Lower lobe of right lung (tissue), 2 donors: ENCODE measurements around the gene VCL. TPM values are rescaled to one million over a fixed set of nuclear protein-coding genes. Genes with fewer than 3 reads are reported as not detected.

Experiments
- ATAC-seq, 2 donors: fragments of 200-7000 bp; cut with Tn5 transposase; one replicate each; pipeline ENCODE4 v1.9.1; 2020 to 2022; ENCODE audit warnings: mild to moderate bottlenecking in 2 of 2, moderate library complexity in 2 of 2
- DNase-seq: peaks from one replicate; pipeline ENCODE4 v3.0.0-alpha.2; 2020
- H3K27ac ChIP-seq: fragments of 200-600 bp; one replicate; pipeline ENCODE4 v1.8.0; 2022
- H3K27me3 ChIP-seq: fragments of 200-600 bp; one replicate; pipeline ENCODE4 v1.8.0; 2022; ENCODE audit warnings: low read depth
- H3K36me3 ChIP-seq: fragments of 200-600 bp; one replicate; pipeline ENCODE4 v1.8.0; 2022; ENCODE audit warnings: mild to moderate bottlenecking
- H3K4me1 ChIP-seq: fragments of 200-600 bp; one replicate; pipeline ENCODE4 v1.8.0; 2022
- H3K4me3 ChIP-seq: fragments of 200-600 bp; one replicate; pipeline ENCODE4 v1.8.0; 2022; ENCODE audit warnings: mild to moderate bottlenecking
- H3K9me3 ChIP-seq: fragments of 200-600 bp; one replicate; pipeline ENCODE4 v1.8.0; 2022
- intact Hi-C: fragments of 100-400 bp; cut with DNase I; formaldehyde crosslinking; loops from one replicate; pipeline ENCODE4 v1.11.0; 2022
- total RNA-seq: library from RNA; stranded (reverse); fragmentation: NEBNext Ultra II Directional; extraction: Animal tissue kit (Norgen Biotek cat#: 25700); gene quantifications from one replicate; pipeline ENCODE4 v1.2.1, GENCODE V29; 2021
- TF ChIP-seq, protein P1 (sequence below): fragments of 200-600 bp; IDR thresholded peaks from one replicate; pipeline ENCODE4 v1.8.0; 2022; ENCODE audit warnings: antibody characterized with exemption, mild to moderate bottlenecking
- donor health status: DM: no; HTN: yes; CAD: no; lungs with severe emphysema.

Gene VCL
- total RNA-seq, 1 donor from 2014 or later = 106 TPM

DNA sequence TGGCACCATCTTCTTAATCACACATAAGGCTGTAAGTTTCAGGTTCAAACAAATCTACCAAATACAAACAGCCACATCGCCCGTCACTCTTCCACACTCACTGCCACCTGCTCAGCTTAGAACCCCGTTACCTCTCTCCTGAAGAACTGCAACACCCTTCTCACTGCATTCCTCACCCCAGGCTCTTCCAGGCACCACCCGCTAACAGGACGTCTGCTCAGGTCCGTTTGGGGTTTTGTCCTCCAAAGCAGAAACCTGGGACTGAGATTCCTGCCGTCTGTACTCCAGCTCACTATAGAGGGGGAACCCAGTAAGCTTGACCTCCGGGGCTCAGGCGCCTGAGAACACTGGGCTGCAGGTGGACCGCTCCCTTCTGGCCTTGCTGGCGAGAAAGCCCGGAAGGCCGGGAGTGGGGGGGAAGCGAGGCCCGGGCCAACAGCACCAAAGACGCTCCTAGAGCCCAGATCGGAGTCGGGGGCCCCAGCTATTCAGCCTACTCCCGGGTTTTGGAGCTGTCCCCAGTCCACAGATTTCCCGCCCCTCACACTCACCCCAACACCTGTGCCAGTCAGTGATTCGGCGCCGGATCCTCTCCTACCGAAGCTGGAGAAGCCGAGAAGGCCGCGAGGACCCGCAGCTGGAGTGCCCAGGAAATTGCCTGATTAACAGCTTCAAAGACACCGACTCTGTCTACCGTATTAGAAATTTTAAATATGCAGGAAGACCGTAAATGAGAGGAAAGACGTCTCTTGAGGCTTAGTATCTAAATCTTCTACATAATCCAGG is 152.5 kb downstream of the VCL start, which contains the start of gene AP3M1:
Gene AP3M1, minus strand, starts transcription at position 625 of the 786 bp plus-strand sequence. CDS start 12,449 bp downstream, outside the sequence.
- peaks cover 14% of the 10 kb centered on the region for H3K36me3 ChIP-seq
- TF ChIP-seq, protein P1, sequence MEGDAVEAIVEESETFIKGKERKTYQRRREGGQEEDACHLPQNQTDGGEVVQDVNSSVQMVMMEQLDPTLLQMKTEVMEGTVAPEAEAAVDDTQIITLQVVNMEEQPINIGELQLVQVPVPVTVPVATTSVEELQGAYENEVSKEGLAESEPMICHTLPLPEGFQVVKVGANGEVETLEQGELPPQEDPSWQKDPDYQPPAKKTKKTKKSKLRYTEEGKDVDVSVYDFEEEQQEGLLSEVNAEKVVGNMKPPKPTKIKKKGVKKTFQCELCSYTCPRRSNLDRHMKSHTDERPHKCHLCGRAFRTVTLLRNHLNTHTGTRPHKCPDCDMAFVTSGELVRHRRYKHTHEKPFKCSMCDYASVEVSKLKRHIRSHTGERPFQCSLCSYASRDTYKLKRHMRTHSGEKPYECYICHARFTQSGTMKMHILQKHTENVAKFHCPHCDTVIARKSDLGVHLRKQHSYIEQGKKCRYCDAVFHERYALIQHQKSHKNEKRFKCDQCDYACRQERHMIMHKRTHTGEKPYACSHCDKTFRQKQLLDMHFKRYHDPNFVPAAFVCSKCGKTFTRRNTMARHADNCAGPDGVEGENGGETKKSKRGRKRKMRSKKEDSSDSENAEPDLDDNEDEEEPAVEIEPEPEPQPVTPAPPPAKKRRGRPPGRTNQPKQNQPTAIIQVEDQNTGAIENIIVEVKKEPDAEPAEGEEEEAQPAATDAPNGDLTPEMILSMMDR = no peak
- no peaks in the 10 kb centered on the region for H3K27me3 ChIP-seq
- intact Hi-C loops = no loop called here
- H3K9me3 ChIP-seq = no peaks in the 10 kb centered on the region
- peak; percentile 90 for DNase-seq
- ATAC-seq = peak; percentile 85 to 86
- peak within 1 kb of the TSS; percentile 93 for H3K27ac ChIP-seq
- H3K4me3 ChIP-seq = peak within 1 kb of the TSS; percentile 86
- H3K4me1 ChIP-seq = peaks cover 52% of the 10 kb centered on the region

GRCh38 chr10:74150990-74151878 is 153.3 kb downstream of the VCL start, which contains the start of gene ADK:
Gene ADK (plus strand): TSS chr10:74151221. CDS start chr10:74151279, 58 bp downstream.
- TF ChIP-seq, protein P1 = peak; percentile 37
- H3K36me3 ChIP-seq = peaks cover 11% of the 10 kb centered on the region
- DNase-seq (peak; percentile 100), ATAC-seq (peak; percentile 98 to 99)
- peak within 1 kb of the TSS; percentile 93 for H3K27ac ChIP-seq
- peak within 1 kb of the TSS; percentile 86 for H3K4me3 ChIP-seq
- no peaks in the 10 kb centered on the region for H3K9me3 ChIP-seq
- peaks cover 46% of the 10 kb centered on the region for H3K4me1 ChIP-seq
- intact Hi-C loops = no loop called here
- H3K27me3 ChIP-seq = no peaks in the 10 kb centered on the region

- peak overlapping the region; percentile 93 for H3K27ac ChIP-seq
- intact Hi-C loops = no loop called here
- no peak for DNase-seq
Observed at GRCh38 chr10:74151879-74152722, 154.2 kb downstream of the VCL start.

GRCh38 chr10:74153123-74153522 is 155.2 kb downstream of the VCL start:
- no peak for DNase-seq
- intact Hi-C loops = no loop called here
- ATAC-seq = no peak
- TF ChIP-seq, protein P1 = peak; percentile 34
- Histone ChIP-seq H3K4me1 (peaks cover 50% of the 10 kb centered on the region), H3K27me3 (no peaks in the 10 kb centered on the region), H3K36me3 (peaks cover under 1% of the 10 kb centered on the region), H3K27ac (no peak overlapping the region), H3K9me3 (no peaks in the 10 kb centered on the region), H3K4me3 (peak overlapping the region; percentile 15)

More at GRCh38 chr10:74151879-74152722, 154.2 kb downstream of the VCL start:
- peak overlapping the region; percentile 86 for H3K4me3 ChIP-seq
- H3K36me3 ChIP-seq = peaks cover 8% of the 10 kb centered on the region
- ATAC-seq = no peak
- H3K9me3 ChIP-seq = no peaks in the 10 kb centered on the region
- H3K4me1 ChIP-seq = peaks cover 48% of the 10 kb centered on the region
- TF ChIP-seq, protein P1 = no peak
- no peaks in the 10 kb centered on the region for H3K27me3 ChIP-seq

DNA sequence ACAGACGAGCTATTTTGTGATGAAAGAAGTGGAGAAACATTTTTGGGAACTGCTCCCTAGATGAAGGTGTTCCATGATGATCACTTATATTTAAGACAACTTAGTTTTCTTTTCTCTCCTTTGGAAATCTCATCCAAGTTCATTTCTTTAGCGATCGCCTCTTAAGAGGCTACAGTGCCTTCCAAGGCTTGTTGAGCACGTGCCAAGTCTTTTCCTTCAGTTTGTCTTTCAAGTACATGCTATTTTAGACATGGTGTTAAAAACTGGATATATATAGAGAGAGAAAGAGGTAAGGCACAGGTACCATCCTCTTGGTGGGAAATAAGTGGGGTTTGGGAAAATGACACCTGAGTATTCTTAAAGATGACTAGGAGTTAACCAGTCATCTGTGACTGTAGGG is 155.8 kb downstream of the VCL start:
- Histone ChIP-seq H3K27me3 (no peaks in the 10 kb centered on the region), H3K36me3 (no peaks in the 10 kb centered on the region), H3K9me3 (no peaks in the 10 kb centered on the region), H3K4me3 (peak overlapping the region; percentile 15), H3K4me1 (peaks cover 49% of the 10 kb centered on the region), H3K27ac (no peak overlapping the region)
- intact Hi-C loops = no loop called here
- DNase-seq = no peak
- TF ChIP-seq, protein P1 = no peak
- ATAC-seq = no peak
